ENCODE measurements around the gene TM9SF4. TPM values are rescaled to one million over a fixed set of nuclear protein-coding genes. Genes with fewer than 3 reads are reported as not detected.

TM9SF4 gene
- total and polyA plus RNA-seq, 4 donors, result 18.4 to 46.6 (median 38.5) TPM

DNA sequence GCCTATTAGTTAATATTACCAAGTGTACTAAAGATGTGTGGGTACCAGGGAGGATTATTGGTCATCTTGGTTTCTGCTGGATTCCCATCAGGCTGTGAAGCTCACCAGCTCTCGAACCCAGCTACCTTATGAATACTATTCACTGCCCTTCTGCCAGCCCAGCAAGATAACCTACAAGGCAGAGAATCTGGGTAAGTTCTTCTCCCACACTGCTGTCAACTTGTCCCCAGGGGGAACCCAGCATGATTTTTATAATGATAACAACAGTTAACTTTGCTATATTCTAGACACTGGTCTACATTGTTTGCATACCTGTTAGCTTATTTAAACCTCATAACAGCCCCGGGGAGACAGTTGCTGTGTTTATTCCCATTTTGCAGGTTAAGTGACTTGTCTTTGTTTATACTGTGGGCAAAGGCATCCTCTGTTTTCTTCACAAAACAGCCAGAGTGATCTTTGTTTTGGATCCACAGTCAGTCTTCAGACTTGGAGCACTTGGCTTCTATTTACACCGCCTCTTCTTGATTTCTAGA, 26.5 kb downstream of the TM9SF4 start:
- H3K9ac ChIP-seq (ENCODE audit: insufficient read depth in 1 of 2, low read length in 2 of 2), result no peak overlapping the region
- peaks cover 18 to 38% (median 24%) of the 10 kb centered on the region in 4 donors for H3K36me3 ChIP-seq (ENCODE audit: control insufficient read depth in 4 of 4, insufficient read depth in 4 of 4, low read length in 4 of 4)
- WGBS, 2 donors, result 85 to 95% methylated on average over 3 of the region's 3 CpGs
- DNase-seq (no peak), ATAC-seq (ENCODE audit: insufficient read depth, low FRiP score) (no peak)
- no peaks in the 10 kb centered on the region for H3K9me3 ChIP-seq (ENCODE audit: control insufficient read depth in 4 of 4, insufficient read depth in 3 of 4, low read length in 3 of 4)
- H3K27me3 ChIP-seq (ENCODE audit: control insufficient read depth in 3 of 3, insufficient read depth in 3 of 3, low read length in 2 of 3), result no peaks in the 10 kb centered on the region
- no peak overlapping the region for H3K4me3 ChIP-seq
- TF ChIP-seq, protein P1, sequence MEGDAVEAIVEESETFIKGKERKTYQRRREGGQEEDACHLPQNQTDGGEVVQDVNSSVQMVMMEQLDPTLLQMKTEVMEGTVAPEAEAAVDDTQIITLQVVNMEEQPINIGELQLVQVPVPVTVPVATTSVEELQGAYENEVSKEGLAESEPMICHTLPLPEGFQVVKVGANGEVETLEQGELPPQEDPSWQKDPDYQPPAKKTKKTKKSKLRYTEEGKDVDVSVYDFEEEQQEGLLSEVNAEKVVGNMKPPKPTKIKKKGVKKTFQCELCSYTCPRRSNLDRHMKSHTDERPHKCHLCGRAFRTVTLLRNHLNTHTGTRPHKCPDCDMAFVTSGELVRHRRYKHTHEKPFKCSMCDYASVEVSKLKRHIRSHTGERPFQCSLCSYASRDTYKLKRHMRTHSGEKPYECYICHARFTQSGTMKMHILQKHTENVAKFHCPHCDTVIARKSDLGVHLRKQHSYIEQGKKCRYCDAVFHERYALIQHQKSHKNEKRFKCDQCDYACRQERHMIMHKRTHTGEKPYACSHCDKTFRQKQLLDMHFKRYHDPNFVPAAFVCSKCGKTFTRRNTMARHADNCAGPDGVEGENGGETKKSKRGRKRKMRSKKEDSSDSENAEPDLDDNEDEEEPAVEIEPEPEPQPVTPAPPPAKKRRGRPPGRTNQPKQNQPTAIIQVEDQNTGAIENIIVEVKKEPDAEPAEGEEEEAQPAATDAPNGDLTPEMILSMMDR (IDR thresholded peaks at IDR 0.05; ENCODE audit: control extremely low read depth, extremely low read depth), result no peak
- H3K4me1 ChIP-seq (ENCODE audit: control insufficient read depth in 5 of 5, insufficient read depth in 5 of 5, low read length in 5 of 5), result no peaks in the 10 kb centered on the region
- no peak overlapping the region for H3K27ac ChIP-seq (ENCODE audit: low read depth in 1 of 2, low read length in 1 of 2)

- no peak overlapping the region for H3K27ac ChIP-seq (ENCODE audit: low read depth in 1 of 2, low read length in 1 of 2)
- no peak overlapping the region for H3K4me3 ChIP-seq
- no peak overlapping the region for H3K9ac ChIP-seq (ENCODE audit: insufficient read depth in 1 of 2, low read length in 2 of 2)
- 98 to 100% methylated on average over 8 of the region's 8 CpGs for WGBS, 2 donors
- H3K36me3 ChIP-seq (ENCODE audit: control insufficient read depth in 4 of 4, insufficient read depth in 4 of 4, low read length in 4 of 4), result peaks cover 35 to 61% (median 44%) of the 10 kb centered on the region in 4 donors
- no peaks in the 10 kb centered on the region for H3K9me3 ChIP-seq (ENCODE audit: control insufficient read depth in 4 of 4, insufficient read depth in 3 of 4, low read length in 3 of 4)
- DNase-seq (no peak), ATAC-seq (ENCODE audit: insufficient read depth, low FRiP score) (no peak)
- no peaks in the 10 kb centered on the region for H3K27me3 ChIP-seq (ENCODE audit: control insufficient read depth in 3 of 3, insufficient read depth in 3 of 3, low read length in 2 of 3)
- TF ChIP-seq, protein P1 (IDR thresholded peaks at IDR 0.05; ENCODE audit: control extremely low read depth, extremely low read depth), result no peak
- H3K4me1 ChIP-seq (ENCODE audit: control insufficient read depth in 5 of 5, insufficient read depth in 5 of 5, low read length in 5 of 5), result no peaks in the 10 kb centered on the region
Measured at GRCh38 chr20:32138921-32139320, 29.4 kb downstream of the TM9SF4 start.

- 90 to 96% methylated on average over 3 of the region's 3 CpGs for WGBS, 2 donors
Measured at GRCh38 chr20:32139947-32140346, 30.4 kb downstream of the TM9SF4 start.

More at GRCh38 chr20:32139947-32140346, 30.4 kb downstream of the TM9SF4 start:
- Histone ChIP-seq H3K4me3 (no peak overlapping the region), H3K9me3 (ENCODE audit: control insufficient read depth in 4 of 4, insufficient read depth in 3 of 4, low read length in 3 of 4) (no peaks in the 10 kb centered on the region), H3K27me3 (ENCODE audit: control insufficient read depth in 3 of 3, insufficient read depth in 3 of 3, low read length in 2 of 3) (no peaks in the 10 kb centered on the region), H3K36me3 (ENCODE audit: control insufficient read depth in 4 of 4, insufficient read depth in 4 of 4, low read length in 4 of 4) (peaks cover 35 to 70% (median 48%) of the 10 kb centered on the region in 4 donors), H3K4me1 (ENCODE audit: control insufficient read depth in 5 of 5, insufficient read depth in 5 of 5, low read length in 5 of 5) (no peaks in the 10 kb centered on the region), H3K27ac (ENCODE audit: low read depth in 1 of 2, low read length in 1 of 2) (no peak overlapping the region), H3K9ac (ENCODE audit: insufficient read depth in 1 of 2, low read length in 2 of 2) (no peak overlapping the region)
- ATAC-seq (ENCODE audit: insufficient read depth, low FRiP score), result no peak
- DNase-seq, result no peak
- TF ChIP-seq, protein P1 (IDR thresholded peaks at IDR 0.05; ENCODE audit: control extremely low read depth, extremely low read depth), result no peak
